ENCODE data around the gene AHCYL1. TPM values are rescaled to one million over a fixed set of nuclear protein-coding genes. Genes with fewer than 3 reads are reported as not detected.

AHCYL1 gene
- total RNA-seq, 1 donor from 2014 or later, result 31.6 TPM

GRCh38 chr1:109977225-109977624 lies 7.3 kb upstream of the AHCYL1 start:
- DNase-seq (ENCODE audit: low read depth), result no peak
- FAIRE-seq, result no peak
- TF ChIP-seq CTCF (IDR thresholded peaks at IDR 0.05; ENCODE audit: insufficient read depth, low read length, severe bottlenecking), result no peak
- no peaks in the 10 kb centered on the region for H3K27me3 ChIP-seq (ENCODE audit: control insufficient read depth, insufficient read depth, low read length)
- no peaks in the 10 kb centered on the region for H3K36me3 ChIP-seq (ENCODE audit: control insufficient read depth, insufficient read depth, low read length)
- H3K4me3 ChIP-seq (ENCODE audit: low read depth, low read length), result no peak overlapping the region

DNA sequence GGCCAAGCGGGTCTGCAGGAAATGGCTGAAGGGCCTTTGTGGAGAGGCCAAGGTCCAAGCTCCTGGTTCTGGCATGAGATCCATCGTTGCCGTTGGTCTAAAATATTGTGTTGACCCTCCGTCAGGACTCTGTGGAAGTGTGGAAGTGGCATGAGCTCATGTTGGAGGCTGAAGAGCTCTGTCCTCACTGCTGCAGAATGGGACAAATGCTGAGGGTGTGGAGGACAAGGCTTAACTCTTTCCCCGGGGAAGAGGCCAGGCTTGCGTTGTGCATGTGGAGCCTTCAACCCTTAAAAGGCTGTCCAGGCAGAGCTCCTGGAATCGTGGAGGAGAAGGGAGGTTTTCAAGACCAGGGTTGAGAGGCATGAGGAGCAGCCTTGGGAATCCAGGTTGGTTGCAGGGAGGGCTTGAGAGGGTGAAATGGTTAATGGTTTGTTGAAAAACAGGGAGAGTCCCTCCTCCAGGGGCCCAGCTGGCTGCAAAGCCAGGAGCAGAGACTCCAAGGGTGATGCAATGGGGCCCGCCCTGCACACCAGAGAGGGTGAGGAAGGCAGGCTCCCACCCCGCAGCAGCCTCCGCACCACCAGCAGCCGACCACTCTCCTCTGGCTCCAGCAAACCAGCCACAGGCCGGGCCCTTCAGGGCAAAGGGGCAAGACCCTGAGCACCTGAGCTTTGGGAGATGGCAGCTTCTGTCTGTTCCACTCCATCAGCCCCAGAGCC lies 6.7 kb upstream of the AHCYL1 start:
- FAIRE-seq, result no peak
- Histone ChIP-seq H3K4me3 (ENCODE audit: low read depth, low read length) (no peak overlapping the region), H3K36me3 (ENCODE audit: control insufficient read depth, insufficient read depth, low read length) (no peaks in the 10 kb centered on the region), H3K27me3 (ENCODE audit: control insufficient read depth, insufficient read depth, low read length) (no peaks in the 10 kb centered on the region)
- TF ChIP-seq CTCF (IDR thresholded peaks at IDR 0.05; ENCODE audit: insufficient read depth, low read length, severe bottlenecking), result no peak
- DNase-seq (ENCODE audit: low read depth), result no peak

GRCh38 chr1:109978761-109979488 lies 5.6 kb upstream of the AHCYL1 start:
- FAIRE-seq (no peak), DNase-seq (ENCODE audit: low read depth) (no peak)
- Histone ChIP-seq H3K36me3 (ENCODE audit: control insufficient read depth, insufficient read depth, low read length) (no peaks in the 10 kb centered on the region), H3K27me3 (ENCODE audit: control insufficient read depth, insufficient read depth, low read length) (no peaks in the 10 kb centered on the region), H3K4me3 (ENCODE audit: low read depth, low read length) (no peak overlapping the region)
- no peak for TF ChIP-seq CTCF (IDR thresholded peaks at IDR 0.05; ENCODE audit: insufficient read depth, low read length, severe bottlenecking)

DNA sequence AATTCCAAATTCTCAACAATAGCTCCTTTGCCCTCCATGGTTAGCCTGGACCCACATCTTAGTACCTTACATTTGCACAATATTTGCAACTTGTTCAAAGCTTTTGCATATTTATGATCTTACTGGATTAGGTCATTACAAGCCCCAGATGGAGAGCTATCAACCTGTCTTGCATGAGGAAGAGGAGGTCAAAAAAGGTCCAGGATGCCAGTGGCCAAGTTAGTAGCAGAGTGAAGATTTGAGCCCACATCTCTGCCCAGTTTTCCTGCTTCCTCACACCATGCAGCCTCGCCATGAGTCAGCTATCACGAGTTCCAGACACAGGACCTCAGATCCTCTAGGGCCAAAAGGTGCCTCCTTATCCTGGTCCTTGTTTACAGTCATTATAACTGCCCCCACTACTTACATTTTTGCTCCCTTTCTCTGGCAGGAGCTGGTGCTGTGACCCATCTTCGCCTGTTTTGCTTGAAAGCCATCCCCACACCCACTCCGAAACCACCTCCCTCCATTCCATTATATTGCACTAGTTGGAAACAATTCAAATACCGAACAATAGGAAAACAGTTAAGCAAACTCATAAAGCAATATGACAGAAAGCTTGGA lies 5.0 kb upstream of the AHCYL1 start:
- peak; percentile 67 for DNase-seq (ENCODE audit: low read depth)
- FAIRE-seq, result no peak
- TF ChIP-seq CTCF (IDR thresholded peaks at IDR 0.05; ENCODE audit: insufficient read depth, low read length, severe bottlenecking), result no peak

GRCh38 chr1:109980324-109981003 lies 4.1 kb upstream of the AHCYL1 start:
- Histone ChIP-seq H3K36me3 (ENCODE audit: control insufficient read depth, insufficient read depth, low read length) (no peaks in the 10 kb centered on the region), H3K27me3 (ENCODE audit: control insufficient read depth, insufficient read depth, low read length) (no peaks in the 10 kb centered on the region), H3K4me3 (ENCODE audit: low read depth, low read length) (no peak overlapping the region)
- DNase-seq (ENCODE audit: low read depth) (peak; percentile 42), FAIRE-seq (no peak)
- peak; percentile 84 for TF ChIP-seq CTCF (IDR thresholded peaks at IDR 0.05; ENCODE audit: insufficient read depth, low read length, severe bottlenecking)

More for the DNA sequence above, 5.0 kb upstream of the AHCYL1 start:
- Histone ChIP-seq H3K36me3 (ENCODE audit: control insufficient read depth, insufficient read depth, low read length) (no peaks in the 10 kb centered on the region), H3K4me3 (ENCODE audit: low read depth, low read length) (no peak overlapping the region), H3K27me3 (ENCODE audit: control insufficient read depth, insufficient read depth, low read length) (no peaks in the 10 kb centered on the region)

Data from bronchial epithelial cell (primary cell).